Adrenal gland (tissue), 5 donors: ENCODE measurements around the gene THY1.

Source experiments
- POLR2A ChIP-seq, 2 donors: fragments of 450-650 bp; IDR thresholded peaks; one replicate each; pipeline ENCODE4 v1.6.1; 2017; ENCODE audit warnings: antibody characterized with exemption in 2 of 2, mild to moderate bottlenecking in 2 of 2, moderate library complexity in 1 of 2
- TF ChIP-seq, protein P1 (sequence below), 6 experiments: fragments of 450-650 bp in 4 of 6; fragments of 200-600 bp in 2 of 6; sonication (generic) in 1 of 6; IDR thresholded peaks; 1 replicate in 5 of 6; 2 replicates in 1 of 6; pipeline versions ENCODE4 v1.5.1 to v1.8.0; 2016 to 2021; ENCODE audit warnings: antibody characterized with exemption in 6 of 6, mild to moderate bottlenecking in 2 of 6, moderate library complexity in 1 of 6
- donor health status: DM: no; HTN: no; CAD: no.

DNA sequence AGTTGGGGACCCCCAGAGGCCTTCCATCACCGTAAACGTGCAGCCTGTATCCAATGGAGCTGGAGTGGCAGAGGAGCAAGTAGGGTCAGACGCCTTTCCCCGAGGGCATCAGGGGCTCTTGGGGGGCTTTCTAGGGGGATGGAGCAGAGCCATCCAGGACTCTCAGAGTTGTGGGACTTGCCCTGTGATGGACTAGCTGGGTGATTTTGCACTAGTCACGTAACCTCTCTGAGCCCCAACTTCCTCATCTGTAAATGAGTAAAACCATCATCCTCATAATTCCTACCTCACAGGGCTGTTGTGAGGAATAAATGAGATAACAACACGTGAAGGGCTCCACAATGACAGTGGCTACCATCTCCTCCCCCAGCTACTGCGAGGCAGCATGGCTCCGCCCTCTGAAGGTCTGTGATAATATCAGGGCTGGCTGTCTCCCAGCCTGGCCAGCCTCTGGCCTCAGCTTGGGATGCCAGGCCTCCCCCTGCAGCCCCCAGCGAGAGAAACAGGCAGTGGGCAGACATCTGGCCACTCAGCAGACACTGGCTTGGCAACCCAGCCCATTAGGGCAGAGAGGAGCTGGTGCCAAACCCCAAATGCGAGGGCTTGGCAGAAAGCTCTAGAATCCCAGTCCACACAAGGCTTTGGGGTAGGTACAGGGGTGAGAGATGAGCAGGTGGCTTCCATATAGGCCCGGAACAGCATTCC lies 48.2 kb downstream of the THY1 start:
- TF ChIP-seq POLR2A (IDR thresholded peaks at IDR 0.05): peak in 1 of 2 donors; percentile 44
- TF ChIP-seq, protein P1, sequence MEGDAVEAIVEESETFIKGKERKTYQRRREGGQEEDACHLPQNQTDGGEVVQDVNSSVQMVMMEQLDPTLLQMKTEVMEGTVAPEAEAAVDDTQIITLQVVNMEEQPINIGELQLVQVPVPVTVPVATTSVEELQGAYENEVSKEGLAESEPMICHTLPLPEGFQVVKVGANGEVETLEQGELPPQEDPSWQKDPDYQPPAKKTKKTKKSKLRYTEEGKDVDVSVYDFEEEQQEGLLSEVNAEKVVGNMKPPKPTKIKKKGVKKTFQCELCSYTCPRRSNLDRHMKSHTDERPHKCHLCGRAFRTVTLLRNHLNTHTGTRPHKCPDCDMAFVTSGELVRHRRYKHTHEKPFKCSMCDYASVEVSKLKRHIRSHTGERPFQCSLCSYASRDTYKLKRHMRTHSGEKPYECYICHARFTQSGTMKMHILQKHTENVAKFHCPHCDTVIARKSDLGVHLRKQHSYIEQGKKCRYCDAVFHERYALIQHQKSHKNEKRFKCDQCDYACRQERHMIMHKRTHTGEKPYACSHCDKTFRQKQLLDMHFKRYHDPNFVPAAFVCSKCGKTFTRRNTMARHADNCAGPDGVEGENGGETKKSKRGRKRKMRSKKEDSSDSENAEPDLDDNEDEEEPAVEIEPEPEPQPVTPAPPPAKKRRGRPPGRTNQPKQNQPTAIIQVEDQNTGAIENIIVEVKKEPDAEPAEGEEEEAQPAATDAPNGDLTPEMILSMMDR (IDR thresholded peaks at IDR 0.05): no peak
